Measurements from ENCODE around the gene HSPA9. TPM values are rescaled to one million over a fixed set of nuclear protein-coding genes. Genes with fewer than 3 reads are reported as not detected.
A peak's percentile ranks its signal among the peaks of the same experiment; 100 is the strongest.

HSPA9 gene
- total RNA-seq, 2 donors from 2014 or later = 79.8 to 98.3 TPM

DNA sequence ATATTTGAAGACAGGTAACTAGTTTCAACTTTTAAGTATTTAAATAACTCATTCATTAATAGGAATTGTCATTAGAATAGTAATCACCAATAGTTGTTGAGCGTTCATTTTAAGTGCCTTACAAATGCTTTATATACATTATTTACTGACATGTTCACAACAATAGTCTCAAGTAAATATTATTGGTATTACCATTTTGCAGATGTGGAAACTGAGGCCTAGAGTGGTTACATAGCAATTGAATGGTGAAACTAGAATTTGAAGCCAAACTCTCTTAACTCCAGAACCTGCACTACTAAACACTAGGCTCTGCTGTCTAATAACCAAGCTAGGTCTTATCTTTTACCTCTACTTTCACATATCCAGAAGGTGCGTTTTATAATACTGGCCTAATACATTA, 4.8 kb upstream of the HSPA9 start:
- WGBS, 2 donors = 74 to 92% methylated on average over 2 of the region's 2 CpGs
- intact Hi-C loops (cut with DNase I) = no loop called here

DNA sequence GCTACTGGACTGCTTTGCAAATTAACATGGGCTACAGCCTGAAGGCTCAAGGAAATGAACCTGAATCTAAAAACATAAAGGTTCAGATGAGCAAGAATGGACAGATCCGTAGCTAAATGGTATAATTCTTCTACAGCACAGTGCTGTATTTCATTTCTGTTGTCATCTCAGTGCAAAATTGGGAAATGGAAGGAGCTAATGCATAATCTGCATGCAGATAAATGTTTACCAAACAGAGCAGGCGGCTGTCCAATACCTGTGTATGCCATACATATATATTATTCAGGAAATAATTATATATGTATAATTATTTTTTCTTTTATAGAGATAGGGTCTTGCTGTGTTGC, 4.3 kb upstream of the HSPA9 start:
- Histone ChIP-seq H3K4me1 (peaks cover 13% of the 10 kb centered on the region), H3K36me3 (replicated peaks in 1 of 2; ENCODE audit: insufficient read depth in 1 of 2, low read depth in 2 of 2) (no peaks in the 10 kb centered on the region), H3K27me3 (no peaks in the 10 kb centered on the region), H3K27ac (peak overlapping the region in 2 of 4 donors; percentile 8 to 54), H3K9me3 (no peaks in the 10 kb centered on the region), H3K4me3 (no peak overlapping the region)
- no peak for ATAC-seq
- TF ChIP-seq, protein P1, sequence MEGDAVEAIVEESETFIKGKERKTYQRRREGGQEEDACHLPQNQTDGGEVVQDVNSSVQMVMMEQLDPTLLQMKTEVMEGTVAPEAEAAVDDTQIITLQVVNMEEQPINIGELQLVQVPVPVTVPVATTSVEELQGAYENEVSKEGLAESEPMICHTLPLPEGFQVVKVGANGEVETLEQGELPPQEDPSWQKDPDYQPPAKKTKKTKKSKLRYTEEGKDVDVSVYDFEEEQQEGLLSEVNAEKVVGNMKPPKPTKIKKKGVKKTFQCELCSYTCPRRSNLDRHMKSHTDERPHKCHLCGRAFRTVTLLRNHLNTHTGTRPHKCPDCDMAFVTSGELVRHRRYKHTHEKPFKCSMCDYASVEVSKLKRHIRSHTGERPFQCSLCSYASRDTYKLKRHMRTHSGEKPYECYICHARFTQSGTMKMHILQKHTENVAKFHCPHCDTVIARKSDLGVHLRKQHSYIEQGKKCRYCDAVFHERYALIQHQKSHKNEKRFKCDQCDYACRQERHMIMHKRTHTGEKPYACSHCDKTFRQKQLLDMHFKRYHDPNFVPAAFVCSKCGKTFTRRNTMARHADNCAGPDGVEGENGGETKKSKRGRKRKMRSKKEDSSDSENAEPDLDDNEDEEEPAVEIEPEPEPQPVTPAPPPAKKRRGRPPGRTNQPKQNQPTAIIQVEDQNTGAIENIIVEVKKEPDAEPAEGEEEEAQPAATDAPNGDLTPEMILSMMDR (IDR thresholded peaks at IDR 0.05) = no peak
- no peak for TF ChIP-seq POLR2A (IDR thresholded peaks at IDR 0.05)
- intact Hi-C loops (cut with DNase I) = no loop called here
- WGBS, 2 donors = 36 to 43% methylated on average over 2 of the region's 2 CpGs
- DNase-seq = no peak

More for the DNA sequence above, 4.8 kb upstream of the HSPA9 start:
- no peaks in the 10 kb centered on the region for H3K27me3 ChIP-seq
- no peak overlapping the region for H3K4me3 ChIP-seq
- H3K27ac ChIP-seq = no peak overlapping the region
- H3K36me3 ChIP-seq (replicated peaks in 1 of 2; ENCODE audit: insufficient read depth in 1 of 2, low read depth in 2 of 2) = no peaks in the 10 kb centered on the region
- TF ChIP-seq, protein P1 (IDR thresholded peaks at IDR 0.05) = no peak
- no peak for TF ChIP-seq POLR2A (IDR thresholded peaks at IDR 0.05)
- H3K9me3 ChIP-seq = no peaks in the 10 kb centered on the region
- DNase-seq (no peak), ATAC-seq (no peak)
- H3K4me1 ChIP-seq = peaks cover 16% of the 10 kb centered on the region

DNA sequence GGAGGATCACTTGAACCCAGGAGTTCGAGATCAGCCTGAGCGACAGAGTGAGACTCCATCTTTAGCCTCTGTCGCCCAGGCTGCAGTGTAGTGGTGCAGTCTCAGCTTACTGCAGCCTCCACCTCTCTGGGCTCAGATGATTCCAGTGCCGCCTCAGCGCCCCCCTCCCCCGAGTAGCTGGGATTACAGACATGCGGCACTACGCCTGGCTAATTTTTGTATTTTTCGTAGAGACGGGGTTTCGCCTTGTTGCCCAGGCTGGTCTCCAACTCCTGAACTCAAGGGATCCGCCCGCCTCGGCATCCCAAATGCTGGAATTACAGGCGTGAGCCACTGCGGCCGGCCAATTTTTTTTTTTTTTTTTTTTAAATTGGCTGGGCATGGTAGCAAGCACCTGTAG, 2.3 kb upstream of the HSPA9 start:
- peaks cover 0 to 2% of the 10 kb centered on the region in 2 donors for H3K36me3 ChIP-seq (replicated peaks in 1 of 2; ENCODE audit: insufficient read depth in 1 of 2, low read depth in 2 of 2)
- DNase-seq (no peak), ATAC-seq (no peak)
- H3K9me3 ChIP-seq = no peaks in the 10 kb centered on the region
- H3K27me3 ChIP-seq = no peaks in the 10 kb centered on the region
- TF ChIP-seq, protein P1 (IDR thresholded peaks at IDR 0.05) = no peak
- TF ChIP-seq POLR2A (IDR thresholded peaks at IDR 0.05) = no peak
- peaks cover 30% of the 10 kb centered on the region for H3K4me1 ChIP-seq
- no peak overlapping the region for H3K27ac ChIP-seq
- no peak overlapping the region for H3K4me3 ChIP-seq
- intact Hi-C loops (cut with DNase I) = no loop called here
- 92 to 96% methylated on average over 17 of the region's 17 CpGs for WGBS, 2 donors

DNA sequence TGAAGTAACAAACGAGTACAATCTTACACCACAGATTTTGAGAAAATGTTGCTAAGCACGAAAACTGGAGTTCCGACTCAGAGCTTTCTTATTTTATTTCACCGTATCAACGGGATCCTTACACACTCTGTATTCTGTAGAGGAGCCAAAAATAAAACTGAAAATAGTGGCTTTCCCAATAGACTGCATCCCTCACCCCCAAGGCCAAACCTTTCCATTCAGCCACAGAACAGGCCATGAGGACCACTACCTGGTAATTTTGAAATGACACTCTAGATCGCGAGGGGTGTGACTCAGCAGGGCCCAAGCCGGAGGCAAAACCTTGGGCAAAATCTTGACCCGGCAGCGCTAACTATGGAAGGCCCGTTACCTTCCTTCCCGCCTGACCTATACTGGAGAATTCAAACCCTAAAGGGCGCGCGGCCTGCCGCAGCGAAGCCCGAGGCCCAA, 432 bp downstream of the HSPA9 start:
- ATAC-seq = no peak
- TF ChIP-seq, protein P1 (IDR thresholded peaks at IDR 0.05) = no peak
- no peak for TF ChIP-seq POLR2A (IDR thresholded peaks at IDR 0.05)
- intact Hi-C loops (cut with DNase I) = no loop called here
- Histone ChIP-seq H3K36me3 (replicated peaks in 1 of 2; ENCODE audit: insufficient read depth in 1 of 2, low read depth in 2 of 2) (peaks cover 0 to 20% of the 10 kb centered on the region in 2 donors), H3K4me1 (peaks cover 30% of the 10 kb centered on the region), H3K27me3 (no peaks in the 10 kb centered on the region), H3K4me3 (peak overlapping the region; percentile 58 to 78), H3K27ac (peak overlapping the region; percentile 98 to 100 (median 99)), H3K9me3 (no peaks in the 10 kb centered on the region)
- 0% methylated on average over 9 to 18 of the region's 18 CpGs for WGBS, 2 donors
- DNase-seq = no peak

DNA sequence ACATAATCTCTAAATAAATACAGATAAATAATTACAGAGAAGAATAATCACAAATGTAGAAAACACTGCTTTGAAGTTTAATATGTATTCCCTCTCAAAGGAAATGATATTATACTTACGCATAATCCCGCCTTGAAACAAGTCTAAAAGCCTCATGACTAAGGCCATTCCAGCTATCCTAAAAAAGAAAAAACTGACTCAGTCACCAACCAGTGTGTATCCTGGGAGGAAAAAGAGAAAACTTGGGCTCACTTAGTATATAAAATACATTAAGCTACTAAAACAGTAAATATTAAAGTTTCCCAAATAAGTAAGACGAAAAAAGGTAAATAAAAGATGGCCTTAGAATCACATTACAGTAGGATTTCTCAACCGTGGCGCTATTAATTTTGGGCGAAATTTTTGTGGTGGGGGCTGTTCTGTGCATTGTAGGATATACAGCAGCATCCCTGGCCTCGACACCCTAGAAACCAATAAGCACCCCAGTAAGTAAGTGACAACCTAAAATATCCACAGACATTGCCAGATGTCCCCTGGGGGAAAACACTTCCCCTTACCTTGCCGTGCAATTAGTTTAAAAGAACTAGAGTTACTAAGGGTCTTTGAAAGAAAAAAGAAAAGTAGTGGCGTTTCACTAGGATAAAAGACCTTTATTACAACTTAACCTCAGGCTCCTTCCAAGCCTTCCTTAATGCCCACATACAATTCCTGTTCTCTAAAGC, 1.1 kb downstream of the HSPA9 start:
- intact Hi-C loops (cut with DNase I) = no loop called here
- Histone ChIP-seq H3K27me3 (no peaks in the 10 kb centered on the region), H3K4me1 (peaks cover 26% of the 10 kb centered on the region), H3K36me3 (replicated peaks in 1 of 2; ENCODE audit: insufficient read depth in 1 of 2, low read depth in 2 of 2) (peaks cover 0 to 23% of the 10 kb centered on the region in 2 donors), H3K9me3 (no peaks in the 10 kb centered on the region), H3K4me3 (peak overlapping the region; percentile 58 to 78), H3K27ac (peak overlapping the region; percentile 98 to 100 (median 99))
- no peak for ATAC-seq
- DNase-seq = no peak
- TF ChIP-seq, protein P1 (IDR thresholded peaks at IDR 0.05) = no peak
- no peak for TF ChIP-seq POLR2A (IDR thresholded peaks at IDR 0.05)
- WGBS, 2 donors = 20 to 24% methylated on average over 9 of the region's 9 CpGs
